ENCODE data around the gene CHN1.

CHN1 gene

DNA sequence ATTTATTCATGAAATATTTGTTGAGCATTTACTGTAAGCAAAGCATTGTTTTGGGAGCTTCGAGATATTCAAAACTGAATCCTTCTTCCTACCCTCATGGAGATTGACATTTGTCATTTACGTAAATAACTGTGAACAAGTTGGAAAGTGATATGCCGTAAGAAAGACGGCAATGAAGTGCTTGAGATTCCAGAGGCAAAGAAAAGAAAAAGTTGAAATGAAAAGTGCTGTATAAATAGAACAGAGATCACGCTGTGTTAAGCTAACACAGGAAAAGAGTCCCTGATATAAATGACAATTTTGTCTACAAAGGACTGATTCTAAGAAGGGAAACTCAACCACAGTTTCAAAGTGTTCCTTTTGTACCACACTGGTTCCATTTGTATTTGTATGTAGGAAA lies 242.7 kb downstream of the CHN1 start:
- no peak for TF ChIP-seq TAF1 (IDR thresholded peaks at IDR 0.05; ENCODE audit: borderline replicate concordance, insufficient read depth, low read length)
- no peak for TF ChIP-seq SIN3A (IDR thresholded peaks at IDR 0.05; ENCODE audit: borderline replicate concordance, insufficient read depth, low read length)
- TF ChIP-seq POLR2AphosphoS5 (IDR thresholded peaks at IDR 0.05; ENCODE audit: low read depth, low read length): no peak
- TF ChIP-seq FOXP2 (optimal IDR thresholded peaks at IDR 0.05; ENCODE audit: borderline replicate concordance, extremely low read depth, extremely low read length, insufficient read depth): no peak
- TF ChIP-seq, protein P1, sequence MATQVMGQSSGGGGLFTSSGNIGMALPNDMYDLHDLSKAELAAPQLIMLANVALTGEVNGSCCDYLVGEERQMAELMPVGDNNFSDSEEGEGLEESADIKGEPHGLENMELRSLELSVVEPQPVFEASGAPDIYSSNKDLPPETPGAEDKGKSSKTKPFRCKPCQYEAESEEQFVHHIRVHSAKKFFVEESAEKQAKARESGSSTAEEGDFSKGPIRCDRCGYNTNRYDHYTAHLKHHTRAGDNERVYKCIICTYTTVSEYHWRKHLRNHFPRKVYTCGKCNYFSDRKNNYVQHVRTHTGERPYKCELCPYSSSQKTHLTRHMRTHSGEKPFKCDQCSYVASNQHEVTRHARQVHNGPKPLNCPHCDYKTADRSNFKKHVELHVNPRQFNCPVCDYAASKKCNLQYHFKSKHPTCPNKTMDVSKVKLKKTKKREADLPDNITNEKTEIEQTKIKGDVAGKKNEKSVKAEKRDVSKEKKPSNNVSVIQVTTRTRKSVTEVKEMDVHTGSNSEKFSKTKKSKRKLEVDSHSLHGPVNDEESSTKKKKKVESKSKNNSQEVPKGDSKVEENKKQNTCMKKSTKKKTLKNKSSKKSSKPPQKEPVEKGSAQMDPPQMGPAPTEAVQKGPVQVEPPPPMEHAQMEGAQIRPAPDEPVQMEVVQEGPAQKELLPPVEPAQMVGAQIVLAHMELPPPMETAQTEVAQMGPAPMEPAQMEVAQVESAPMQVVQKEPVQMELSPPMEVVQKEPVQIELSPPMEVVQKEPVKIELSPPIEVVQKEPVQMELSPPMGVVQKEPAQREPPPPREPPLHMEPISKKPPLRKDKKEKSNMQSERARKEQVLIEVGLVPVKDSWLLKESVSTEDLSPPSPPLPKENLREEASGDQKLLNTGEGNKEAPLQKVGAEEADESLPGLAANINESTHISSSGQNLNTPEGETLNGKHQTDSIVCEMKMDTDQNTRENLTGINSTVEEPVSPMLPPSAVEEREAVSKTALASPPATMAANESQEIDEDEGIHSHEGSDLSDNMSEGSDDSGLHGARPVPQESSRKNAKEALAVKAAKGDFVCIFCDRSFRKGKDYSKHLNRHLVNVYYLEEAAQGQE (IDR thresholded peaks at IDR 0.05; ENCODE audit: insufficient read depth in 1 of 2, low read depth in 2 of 2, low read length in 2 of 2): no peak

DNA sequence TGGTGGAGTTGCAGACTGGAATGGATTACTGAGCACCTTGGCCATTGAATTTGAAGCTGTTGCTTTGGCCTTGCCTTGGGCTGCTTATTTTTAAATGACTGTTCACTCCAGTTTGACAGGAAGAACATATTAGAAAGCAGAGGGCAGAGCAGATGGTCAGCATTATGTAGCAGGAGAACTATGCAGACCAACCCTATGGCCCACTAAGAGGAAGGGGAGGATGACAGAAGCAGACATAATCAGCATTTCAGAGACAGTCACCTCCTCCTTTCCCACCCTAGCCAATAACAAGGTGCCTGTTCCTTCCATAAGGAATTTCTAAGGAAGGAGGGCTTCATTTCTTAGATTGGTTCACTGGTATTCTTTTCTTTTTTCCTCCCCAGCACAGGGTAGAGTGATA lies 243.3 kb downstream of the CHN1 start:
- TF ChIP-seq TAF1 (IDR thresholded peaks at IDR 0.05; ENCODE audit: borderline replicate concordance, insufficient read depth, low read length) (no peak), POLR2AphosphoS5 (IDR thresholded peaks at IDR 0.05; ENCODE audit: low read depth, low read length) (no peak), FOXP2 (optimal IDR thresholded peaks at IDR 0.05; ENCODE audit: borderline replicate concordance, extremely low read depth, extremely low read length, insufficient read depth) (no peak), SIN3A (IDR thresholded peaks at IDR 0.05; ENCODE audit: borderline replicate concordance, insufficient read depth, low read length) (no peak)
- TF ChIP-seq, protein P1 (IDR thresholded peaks at IDR 0.05; ENCODE audit: insufficient read depth in 1 of 2, low read depth in 2 of 2, low read length in 2 of 2): no peak

DNA sequence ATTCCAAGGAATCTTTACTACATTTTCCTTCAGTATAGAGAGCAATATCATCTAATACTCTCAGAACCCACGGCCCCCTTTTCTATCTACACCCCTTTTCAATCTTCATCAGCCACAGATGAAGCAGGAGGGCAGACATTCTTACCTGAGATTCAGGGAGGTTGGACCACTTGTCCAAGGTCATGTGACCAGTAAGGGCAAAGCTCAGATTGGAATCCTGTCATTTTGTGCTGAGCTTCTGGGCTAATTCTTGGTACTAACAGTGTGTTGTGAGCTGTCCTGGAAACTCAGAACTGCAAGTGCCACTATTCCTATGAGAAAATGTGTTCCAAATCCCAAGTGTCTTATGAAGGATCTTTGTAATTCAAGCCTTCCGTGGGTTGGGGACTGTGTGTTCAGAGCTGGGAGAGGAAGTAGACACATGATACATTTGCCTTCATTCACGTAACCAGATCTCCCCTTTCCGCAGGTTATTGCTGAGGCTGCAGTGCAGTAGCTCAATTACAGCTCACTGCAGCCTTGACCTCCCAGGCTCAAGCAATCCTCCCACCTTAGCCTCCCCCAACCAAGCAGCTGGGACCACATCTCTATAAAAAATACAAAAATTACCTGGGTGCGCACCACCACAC lies 244.2 kb downstream of the CHN1 start:
- TF ChIP-seq TAF1 (IDR thresholded peaks at IDR 0.05; ENCODE audit: borderline replicate concordance, insufficient read depth, low read length): no peak
- no peak for TF ChIP-seq SIN3A (IDR thresholded peaks at IDR 0.05; ENCODE audit: borderline replicate concordance, insufficient read depth, low read length)
- TF ChIP-seq POLR2AphosphoS5 (IDR thresholded peaks at IDR 0.05; ENCODE audit: low read depth, low read length): no peak
- TF ChIP-seq, protein P1 (IDR thresholded peaks at IDR 0.05; ENCODE audit: insufficient read depth in 1 of 2, low read depth in 2 of 2, low read length in 2 of 2): no peak
- no peak for TF ChIP-seq FOXP2 (optimal IDR thresholded peaks at IDR 0.05; ENCODE audit: borderline replicate concordance, extremely low read depth, extremely low read length, insufficient read depth)

DNA sequence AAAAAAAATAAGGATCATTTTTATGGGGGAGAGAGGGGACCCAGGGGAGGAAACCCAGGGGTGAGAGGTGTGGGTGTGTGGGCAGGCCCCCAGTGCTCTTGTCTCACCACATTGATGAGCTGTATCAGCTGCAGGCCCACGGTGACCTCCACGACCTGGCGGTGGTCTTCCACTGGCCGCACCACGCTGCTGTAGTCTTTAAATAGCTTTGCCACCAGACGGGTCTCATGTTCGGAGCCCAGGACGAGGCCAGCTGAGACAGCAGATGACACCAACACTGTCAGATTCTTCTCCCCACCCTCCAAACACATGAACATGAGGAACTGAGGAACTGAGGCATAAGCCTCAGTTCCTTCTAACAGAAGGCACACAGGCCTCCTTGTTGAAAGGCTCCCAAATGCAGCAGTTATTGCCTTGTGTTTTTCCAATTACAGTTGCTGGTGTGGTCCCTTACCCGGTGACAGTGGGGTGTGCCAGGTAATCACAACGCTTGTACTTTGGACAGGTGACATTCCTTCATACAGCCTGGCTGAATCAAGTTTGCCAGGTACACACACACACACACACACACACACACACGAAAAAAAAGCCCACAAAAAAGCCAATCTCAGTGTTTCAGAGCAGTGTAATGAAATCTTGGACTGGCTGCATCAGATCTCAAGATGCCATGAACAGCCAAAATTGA lies 245.7 kb downstream of the CHN1 start:
- no peak for TF ChIP-seq POLR2AphosphoS5 (IDR thresholded peaks at IDR 0.05; ENCODE audit: low read depth, low read length)
- TF ChIP-seq, protein P1 (IDR thresholded peaks at IDR 0.05; ENCODE audit: insufficient read depth in 1 of 2, low read depth in 2 of 2, low read length in 2 of 2): no peak
